ENCODE measurements around the gene SDR42E2. TPM values are rescaled to one million over a fixed set of nuclear protein-coding genes. Genes with fewer than 3 reads are reported as not detected.

The SDR42E2 gene
- total RNA-seq, 2 donors from 2014 or later, result not detected

DNA sequence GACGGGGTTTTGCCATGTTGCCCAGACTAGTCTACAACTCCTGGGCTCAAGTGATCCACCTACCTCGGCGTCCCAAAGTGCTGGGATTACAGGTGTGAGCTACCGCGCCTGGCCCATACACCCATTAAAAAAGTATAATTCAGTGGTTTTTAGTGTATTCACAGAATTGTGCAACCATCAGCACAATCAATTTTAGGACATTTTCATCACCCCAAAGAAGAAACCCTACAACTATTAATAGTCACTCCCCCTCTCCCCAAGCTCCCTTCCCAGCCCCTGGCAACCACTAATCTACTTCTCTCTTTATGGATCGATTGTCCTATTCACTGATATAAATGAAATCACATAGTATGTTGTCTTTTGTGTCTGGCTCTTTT lies 39.9 kb downstream of the SDR42E2 start:
- Histone ChIP-seq H3K9ac (ENCODE audit: low read depth in 2 of 2, low read length in 2 of 2) (no peak overlapping the region), H3K4me3 (no peak overlapping the region), H3K4me1 (no peaks in the 10 kb centered on the region), H3K27me3 (no peaks in the 10 kb centered on the region), H3K9me3 (no peaks in the 10 kb centered on the region), H3K36me3 (no peaks in the 10 kb centered on the region), H3K27ac (no peak overlapping the region)
- no peak for DNase-seq
- TF ChIP-seq CTCF (IDR thresholded peaks at IDR 0.05), result no peak
- intact Hi-C loops (cut with DNase I), result no loop called here

GRCh38 chr16:22203091-22203490 lies 40.8 kb downstream of the SDR42E2 start:
- no peaks in the 10 kb centered on the region for H3K27me3 ChIP-seq
- no peak overlapping the region for H3K9ac ChIP-seq (ENCODE audit: low read depth in 2 of 2, low read length in 2 of 2)
- no peaks in the 10 kb centered on the region for H3K4me1 ChIP-seq
- H3K27ac ChIP-seq, result no peak overlapping the region
- H3K36me3 ChIP-seq, result no peaks in the 10 kb centered on the region
- no peak for DNase-seq
- intact Hi-C loops (cut with DNase I), result no loop called here
- H3K4me3 ChIP-seq, result no peak overlapping the region
- TF ChIP-seq CTCF (IDR thresholded peaks at IDR 0.05), result no peak
- no peaks in the 10 kb centered on the region for H3K9me3 ChIP-seq

DNA sequence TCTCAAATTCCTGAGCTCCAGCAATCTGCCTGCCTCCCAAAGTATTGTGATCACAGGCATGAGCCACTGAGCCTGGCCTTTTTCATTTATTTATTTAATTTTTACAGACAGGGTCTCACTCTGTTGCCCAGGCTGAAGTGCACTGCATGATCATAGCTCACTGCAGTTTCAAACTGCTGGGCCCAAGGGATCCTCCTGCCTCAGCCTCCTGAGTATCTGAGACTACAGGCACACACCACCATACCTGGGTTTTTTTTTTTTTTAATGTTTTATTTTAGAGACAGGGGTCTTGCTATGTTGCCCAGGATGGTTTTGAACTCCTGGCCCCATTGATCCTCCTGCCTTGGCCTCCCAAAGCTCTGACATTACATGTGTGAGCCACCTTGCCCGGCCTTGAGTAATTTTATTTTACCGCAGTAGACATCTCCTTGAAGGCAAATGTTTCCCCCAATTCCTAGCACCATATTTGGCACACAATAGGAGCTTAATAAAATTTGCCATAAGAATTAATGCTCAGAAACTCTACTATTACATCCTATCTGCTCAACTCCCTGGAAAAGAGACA lies 41.9 kb downstream of the SDR42E2 start:
- H3K9ac ChIP-seq (ENCODE audit: low read depth in 2 of 2, low read length in 2 of 2), result no peak overlapping the region
- no peak overlapping the region for H3K27ac ChIP-seq
- H3K4me3 ChIP-seq, result no peak overlapping the region
- no peaks in the 10 kb centered on the region for H3K27me3 ChIP-seq
- intact Hi-C loops (cut with DNase I), result no loop called here
- no peak for DNase-seq
- no peaks in the 10 kb centered on the region for H3K36me3 ChIP-seq
- no peaks in the 10 kb centered on the region for H3K9me3 ChIP-seq
- H3K4me1 ChIP-seq, result no peaks in the 10 kb centered on the region
- TF ChIP-seq CTCF (IDR thresholded peaks at IDR 0.05), result no peak

- DNase-seq, result no peak
- H3K36me3 ChIP-seq, result no peaks in the 10 kb centered on the region
- peak overlapping the region in 1 of 2 donors; percentile 88 for H3K9ac ChIP-seq (ENCODE audit: low read depth in 2 of 2, low read length in 2 of 2)
- H3K27me3 ChIP-seq, result no peaks in the 10 kb centered on the region
- no peaks in the 10 kb centered on the region for H3K4me1 ChIP-seq
- peak overlapping the region; percentile 89 for H3K27ac ChIP-seq
- no peaks in the 10 kb centered on the region for H3K9me3 ChIP-seq
- TF ChIP-seq CTCF (IDR thresholded peaks at IDR 0.05), result no peak
- peak overlapping the region; percentile 96 for H3K4me3 ChIP-seq
- intact Hi-C loops (cut with DNase I), result no loop called here
These were observed 43.3 kb downstream of the SDR42E2 start for GRCh38 chr16:22205577-22206012.

- H3K36me3 ChIP-seq, result no peaks in the 10 kb centered on the region
- DNase-seq, result peak; percentile 93
- peak within 1 kb of the TSS; percentile 86 to 88 for H3K9ac ChIP-seq (ENCODE audit: low read depth in 2 of 2, low read length in 2 of 2)
- H3K9me3 ChIP-seq, result no peaks in the 10 kb centered on the region
- peak; percentile 86 for TF ChIP-seq CTCF (IDR thresholded peaks at IDR 0.05)
- intact Hi-C loops (cut with DNase I), result no loop called here
- H3K27me3 ChIP-seq, result no peaks in the 10 kb centered on the region
- H3K27ac ChIP-seq, result peak within 1 kb of the TSS; percentile 89
- H3K4me3 ChIP-seq, result peak within 1 kb of the TSS; percentile 96
- no peaks in the 10 kb centered on the region for H3K4me1 ChIP-seq
These were observed 43.9 kb downstream of the SDR42E2 start, which contains the start of gene EEF2K for GRCh38 chr16:22206013-22206841. EEF2K (plus strand) TSS chr16:22206278; CDS start chr16:22225730, 19,452 bp downstream.

Measured in colonic mucosa (tissue), 4 donors.